Neuronal stem cell (in vitro differentiated cells): ENCODE measurements around the gene DLL4.

Experiments
- DNase-seq: peaks from one replicate; pipeline ENCODE4 v3.0.0-alpha.2; 2013; ENCODE audit warnings: low spot score
- H2AFZ ChIP-seq: one replicate; pipeline ENCODE4 v1.6.1; 2013; ENCODE audit warnings: mild to moderate bottlenecking, low read length, inconsistent platforms
- H2AK5ac ChIP-seq: 2 replicates; pipeline ENCODE4 v1.6.1; 2013; ENCODE audit warnings: low read depth, mild to moderate bottlenecking, inconsistent platforms, low read length, moderate library complexity, mixed read lengths
- H2BK120ac ChIP-seq: 2 replicates; pipeline ENCODE4 v1.6.1; 2013; ENCODE audit warnings: low read depth, mild to moderate bottlenecking, inconsistent platforms, low read length, moderate library complexity, mixed read lengths
- H2BK12ac ChIP-seq: one replicate; pipeline ENCODE4 v1.6.1; 2013; ENCODE audit warnings: low read length, inconsistent platforms
- H2BK15ac ChIP-seq: 2 replicates; pipeline ENCODE4 v1.6.1; 2013; ENCODE audit warnings: mild to moderate bottlenecking, low read length, inconsistent platforms, mixed read lengths
- H2BK5ac ChIP-seq: one replicate; pipeline ENCODE4 v1.6.1; 2013; ENCODE audit warnings: inconsistent platforms, mild to moderate bottlenecking, low read length, moderate library complexity
- H3K14ac ChIP-seq: one replicate; pipeline ENCODE4 v1.6.1; 2013; ENCODE audit warnings: low read length, inconsistent platforms
- H3K18ac ChIP-seq: 2 replicates; pipeline ENCODE4 v1.6.1; 2013; ENCODE audit warnings: low read length, inconsistent platforms
- H3K23ac ChIP-seq: 2 replicates; pipeline ENCODE4 v1.6.1; 2013; ENCODE audit warnings: low read depth, mild to moderate bottlenecking, mixed read lengths, low read length, inconsistent platforms; ENCODE audit not compliant: poor library complexity
- H3K27ac ChIP-seq: replicated peaks from 3 replicates; pipeline ENCODE4 v1.5.1; 2013; ENCODE audit warnings: low read length, inconsistent platforms
- H3K27me3 ChIP-seq, 3 experiments: 2 replicates each; pipeline ENCODE4 v1.6.1; 2013; ENCODE audit warnings: low read length in 3 of 3, mild to moderate bottlenecking in 2 of 3, inconsistent platforms in 1 of 3, low read depth in 1 of 3, mixed read lengths in 1 of 3, moderate library complexity in 1 of 3; ENCODE audit not compliant: control insufficient read depth in 3 of 3, insufficient read depth in 3 of 3
- H3K36me3 ChIP-seq, 2 donors: replicated peaks in 1 of 2; 2 replicates each; pipeline ENCODE4 v1.6.1; 2013; ENCODE audit warnings: low read length in 2 of 2; ENCODE audit not compliant: control insufficient read depth in 2 of 2, insufficient read depth in 2 of 2
- H3K4ac ChIP-seq: 2 replicates; pipeline ENCODE4 v1.6.1; 2013; ENCODE audit warnings: inconsistent platforms, mild to moderate bottlenecking, low read length, moderate library complexity
- H3K4me1 ChIP-seq, 2 donors: 1 replicate in 1 of 2; 2 replicates in 1 of 2; pipeline ENCODE4 v1.6.1; 2013; ENCODE audit warnings: low read length in 2 of 2, low read depth in 1 of 2; ENCODE audit not compliant: control insufficient read depth in 2 of 2, insufficient read depth in 1 of 2
- H3K4me2 ChIP-seq: one replicate; pipeline ENCODE4 v1.6.1; 2013; ENCODE audit warnings: mild to moderate bottlenecking, low read length, inconsistent platforms; ENCODE audit not compliant: insufficient read depth, poor library complexity, severe bottlenecking
- H3K4me3 ChIP-seq, 2 donors: 2 replicates each; pipeline ENCODE4 v1.5.1; 2013; ENCODE audit warnings: low read length in 2 of 2, mild to moderate bottlenecking in 2 of 2, inconsistent platforms in 1 of 2, moderate library complexity in 1 of 2
- H3K79me1 ChIP-seq: one replicate; pipeline ENCODE4 v1.6.1; 2013; ENCODE audit warnings: low read depth, mild to moderate bottlenecking, inconsistent platforms, low read length, moderate library complexity
- H3K9ac ChIP-seq: one replicate; pipeline ENCODE4 v1.6.1; 2013; ENCODE audit warnings: mild to moderate bottlenecking, low read depth, low read length, inconsistent platforms; ENCODE audit not compliant: poor library complexity
- H3K9me3 ChIP-seq, 2 donors: replicated peaks in 1 of 2; 2 replicates each; pipeline versions ENCODE3 to v1.6.1; 2013; ENCODE audit warnings: low read length in 2 of 2, mild to moderate bottlenecking in 2 of 2, inconsistent platforms in 1 of 2, low read depth in 1 of 2, mixed read lengths in 1 of 2, moderate library complexity in 1 of 2; ENCODE audit not compliant: control insufficient read depth in 2 of 2, insufficient read depth in 1 of 2
- H4K8ac ChIP-seq: one replicate; pipeline ENCODE4 v1.6.1; 2013; ENCODE audit warnings: low read depth, mild to moderate bottlenecking, inconsistent platforms, low read length, moderate library complexity
- H4K91ac ChIP-seq: one replicate; pipeline ENCODE4 v1.6.1; 2013; ENCODE audit warnings: low read length, low read depth, mild to moderate bottlenecking, inconsistent platforms; ENCODE audit not compliant: poor library complexity
- WGBS, 2 donors: extraction: QIAGEN DNeasy Blood & Tissue Kit; methylation state at CpG; one replicate each; pipeline ENCODE4 v1.1.7; 2013; ENCODE audit warnings: missing lambda C conversion rate in 2 of 2, mixed read lengths in 1 of 2; ENCODE audit not compliant: insufficient read length in 2 of 2, insufficient replicate concordance in 1 of 2; ENCODE audit errors: extremely low coverage in 2 of 2; 5-methylcytosine and 5-hydroxymethylcytosine counted together

Gene DLL4

GRCh38 chr15:40918799-40919392 lies 10.2 kb upstream of the DLL4 start:
- H3K4me1 ChIP-seq, result peaks cover 8 to 25% of the 10 kb centered on the region in 2 donors
- H2BK12ac ChIP-seq, result peak overlapping the region; percentile 82
- H3K14ac ChIP-seq, result no peak overlapping the region
- H3K9me3 ChIP-seq, result peaks cover 0 to 3% of the 10 kb centered on the region in 2 donors
- peak overlapping the region; percentile 99 for H2BK15ac ChIP-seq
- DNase-seq, result no peak
- peaks cover 4% of the 10 kb centered on the region for H3K79me1 ChIP-seq
- no peak overlapping the region for H3K4ac ChIP-seq
- H3K27ac ChIP-seq, result no peak overlapping the region
- peak overlapping the region; percentile 64 for H3K9ac ChIP-seq
- peaks cover 0 to 2% of the 10 kb centered on the region in 2 donors for H3K36me3 ChIP-seq
- WGBS, 2 donors, result no CpG with 5 or more reads among the region's 19 CpGs
- peak overlapping the region; percentile 55 for H2AFZ ChIP-seq
- no peak overlapping the region for H4K91ac ChIP-seq
- H3K4me3 ChIP-seq, result no peak overlapping the region
- peak overlapping the region; percentile 52 for H4K8ac ChIP-seq
- H3K27me3 ChIP-seq, result peaks cover 0 to 77% (median 20%) of the 10 kb centered on the region in 3 experiments
- peak overlapping the region; percentile 98 for H2AK5ac ChIP-seq
- H3K23ac ChIP-seq, result peak overlapping the region; percentile 18
- H3K18ac ChIP-seq, result peak overlapping the region; percentile 76
- no peak overlapping the region for H2BK5ac ChIP-seq
- peak overlapping the region; percentile 99 for H2BK120ac ChIP-seq
- H3K4me2 ChIP-seq, result no peak overlapping the region

GRCh38 chr15:40921949-40922607 lies 7.1 kb upstream of the DLL4 start:
- Histone ChIP-seq H4K8ac (no peak overlapping the region), H3K14ac (peak overlapping the region; percentile 22), H3K4ac (no peak overlapping the region), H3K27me3 (peaks cover 21 to 92% (median 48%) of the 10 kb centered on the region in 3 experiments), H3K4me1 (peaks cover 21 to 33% of the 10 kb centered on the region in 2 donors), H2BK120ac (no peak overlapping the region), H2BK15ac (no peak overlapping the region), H3K79me1 (peaks cover 2% of the 10 kb centered on the region), H2BK5ac (no peak overlapping the region), H3K36me3 (no peaks in the 10 kb centered on the region), H3K9me3 (no peaks in the 10 kb centered on the region), H3K27ac (no peak overlapping the region), H4K91ac (no peak overlapping the region), H3K23ac (no peak overlapping the region), H2AFZ (no peak overlapping the region), H3K18ac (no peak overlapping the region), H2BK12ac (no peak overlapping the region), H3K4me2 (no peak overlapping the region), H2AK5ac (no peak overlapping the region), H3K9ac (no peak overlapping the region), H3K4me3 (no peak overlapping the region)
- no peak for DNase-seq
- WGBS, 2 donors, result no CpG with 5 or more reads among the region's 5 CpGs

- peak overlapping the region; percentile 22 for H3K14ac ChIP-seq
- H3K18ac ChIP-seq, result no peak overlapping the region
- H2BK12ac ChIP-seq, result no peak overlapping the region
- H4K91ac ChIP-seq, result no peak overlapping the region
- peaks cover 22 to 29% of the 10 kb centered on the region in 2 donors for H3K4me1 ChIP-seq
- no peak overlapping the region for H3K4me2 ChIP-seq
- no CpG with 5 or more reads among the region's 10 CpGs for WGBS, 2 donors
- H2BK5ac ChIP-seq, result no peak overlapping the region
- H2AFZ ChIP-seq, result no peak overlapping the region
- no peak overlapping the region for H3K23ac ChIP-seq
- H2AK5ac ChIP-seq, result no peak overlapping the region
- peaks cover 2% of the 10 kb centered on the region for H3K79me1 ChIP-seq
- no peaks in the 10 kb centered on the region for H3K36me3 ChIP-seq
- no peak overlapping the region for H2BK15ac ChIP-seq
- H3K4me3 ChIP-seq, result no peak overlapping the region
- DNase-seq, result no peak
- H4K8ac ChIP-seq, result no peak overlapping the region
- no peak overlapping the region for H2BK120ac ChIP-seq
- no peak overlapping the region for H3K9ac ChIP-seq
- peaks cover 25 to 93% (median 54%) of the 10 kb centered on the region in 3 experiments for H3K27me3 ChIP-seq
- H3K4ac ChIP-seq, result no peak overlapping the region
- no peak overlapping the region for H3K27ac ChIP-seq
- H3K9me3 ChIP-seq, result no peaks in the 10 kb centered on the region
Observed at GRCh38 chr15:40922608-40923005, 6.5 kb upstream of the DLL4 start.

- no peak overlapping the region for H2AK5ac ChIP-seq
- no CpG with 5 or more reads among the region's 9 CpGs for WGBS, 2 donors
- no peak for DNase-seq
- no peak overlapping the region for H4K8ac ChIP-seq
- no peak overlapping the region for H3K18ac ChIP-seq
- H2BK12ac ChIP-seq, result no peak overlapping the region
- H3K4me1 ChIP-seq, result peaks cover 22 to 23% of the 10 kb centered on the region in 2 donors
- peaks cover 2% of the 10 kb centered on the region for H3K79me1 ChIP-seq
- H2BK5ac ChIP-seq, result no peak overlapping the region
- no peak overlapping the region for H2BK15ac ChIP-seq
- no peak overlapping the region for H2BK120ac ChIP-seq
- no peak overlapping the region for H4K91ac ChIP-seq
- H3K27ac ChIP-seq, result no peak overlapping the region
- peaks cover 0 to under 1% of the 10 kb centered on the region in 2 donors for H3K9me3 ChIP-seq
- H3K4ac ChIP-seq, result no peak overlapping the region
- H3K4me3 ChIP-seq, result no peak overlapping the region
- H3K36me3 ChIP-seq, result no peaks in the 10 kb centered on the region
- no peak overlapping the region for H3K14ac ChIP-seq
- H3K9ac ChIP-seq, result no peak overlapping the region
- H2AFZ ChIP-seq, result no peak overlapping the region
- H3K4me2 ChIP-seq, result no peak overlapping the region
- H3K23ac ChIP-seq, result no peak overlapping the region
- H3K27me3 ChIP-seq, result peaks cover 33 to 92% (median 63%) of the 10 kb centered on the region in 3 experiments
Observed at GRCh38 chr15:40923551-40923950, 5.6 kb upstream of the DLL4 start.
